Left lung (tissue), 10 donors: ENCODE data around the gene KIAA0232. TPM values are rescaled to one million over a fixed set of nuclear protein-coding genes. Genes with fewer than 3 reads are reported as not detected.
A peak's percentile ranks its signal among the peaks of the same experiment; 100 is the strongest.

ENCODE experiments used
- ATAC-seq: fragments of 200-7000 bp; cut with Tn5 transposase; one replicate; pipeline ENCODE4 v1.9.1; 2020; ENCODE audit warnings: moderate library complexity
- DNase-seq, 4 donors: peaks; one replicate each; pipeline ENCODE4 v3.0.0-alpha.2; 2013 to 2020
- H3K27ac ChIP-seq, 2 donors: fragments of 200-600 bp; sonication (generic) in 1 of 2; one replicate each; pipeline versions ENCODE4 v1.5.0 to v1.8.0; 2020 to 2021
- H3K27me3 ChIP-seq, 2 donors: fragments of 200-600 bp; sonication (generic) in 1 of 2; one replicate each; pipeline versions ENCODE4 v1.5.0 to v1.8.0; 2020 to 2021
- H3K36me3 ChIP-seq, 2 donors: fragments of 200-600 bp; sonication (generic) in 1 of 2; one replicate each; pipeline versions ENCODE4 v1.5.0 to v1.8.0; 2020 to 2021
- H3K4me1 ChIP-seq, 2 donors: fragments of 200-600 bp; one replicate each; pipeline ENCODE4 v1.8.0; 2021
- H3K4me3 ChIP-seq, 2 donors: fragments of 200-600 bp; sonication (generic) in 1 of 2; one replicate each; pipeline versions ENCODE4 v1.5.0 to v1.8.0; 2020 to 2021; ENCODE audit warnings: mild to moderate bottlenecking in 1 of 2
- H3K9me3 ChIP-seq, 2 donors: fragments of 200-600 bp; sonication (generic) in 1 of 2; one replicate each; pipeline versions ENCODE4 v1.5.0 to v1.8.0; 2020 to 2021
- intact Hi-C, 2 donors: fragments of 100-400 bp; cut with DNase I; formaldehyde crosslinking; loops; one replicate each; pipeline versions ENCODE4 v1.11.2 to v1.14.2; 2022
- polyA plus RNA-seq, 6 donors: library from polyadenylated mRNA; unstranded; fragments of 120-200 nt; gene quantifications; one replicate each; pipeline ENCODE4 v1.2.1, GENCODE V29; 2013; ENCODE audit not compliant: insufficient read length in 6 of 6
- total RNA-seq, 2 donors: library from RNA; stranded (reverse); fragmentation: NEBNext Ultra II Directional; extraction: Animal tissue kit (Norgen Biotek cat#: 25700); gene quantifications; one replicate each; pipeline ENCODE4 v1.2.1, GENCODE V29; 2021
- TF ChIP-seq, protein P1 (sequence below), 2 donors: fragments of 200-600 bp; sonication (generic) in 1 of 2; IDR thresholded peaks; one replicate each; pipeline versions ENCODE4 v1.5.0 to v1.8.0; 2021; ENCODE audit warnings: antibody characterized with exemption in 2 of 2
- donor health status: DM: no; HTN: yes; CAD: no.
- donor health status: DM: no; HTN: no; CAD: no.

The KIAA0232 gene
- total and polyA plus RNA-seq, 8 donors, result 24.3 to 34.3 (median 29.1) TPM

- Histone ChIP-seq H3K9me3 (no peaks in the 10 kb centered on the region), H3K4me1 (peaks cover 17 to 96% of the 10 kb centered on the region in 2 donors), H3K4me3 (no peak overlapping the region), H3K27me3 (no peaks in the 10 kb centered on the region), H3K27ac (peak overlapping the region; percentile 57 to 96), H3K36me3 (peaks cover 0 to 23% of the 10 kb centered on the region in 2 donors)
- intact Hi-C loops, result no loop called here
- TF ChIP-seq, protein P1, sequence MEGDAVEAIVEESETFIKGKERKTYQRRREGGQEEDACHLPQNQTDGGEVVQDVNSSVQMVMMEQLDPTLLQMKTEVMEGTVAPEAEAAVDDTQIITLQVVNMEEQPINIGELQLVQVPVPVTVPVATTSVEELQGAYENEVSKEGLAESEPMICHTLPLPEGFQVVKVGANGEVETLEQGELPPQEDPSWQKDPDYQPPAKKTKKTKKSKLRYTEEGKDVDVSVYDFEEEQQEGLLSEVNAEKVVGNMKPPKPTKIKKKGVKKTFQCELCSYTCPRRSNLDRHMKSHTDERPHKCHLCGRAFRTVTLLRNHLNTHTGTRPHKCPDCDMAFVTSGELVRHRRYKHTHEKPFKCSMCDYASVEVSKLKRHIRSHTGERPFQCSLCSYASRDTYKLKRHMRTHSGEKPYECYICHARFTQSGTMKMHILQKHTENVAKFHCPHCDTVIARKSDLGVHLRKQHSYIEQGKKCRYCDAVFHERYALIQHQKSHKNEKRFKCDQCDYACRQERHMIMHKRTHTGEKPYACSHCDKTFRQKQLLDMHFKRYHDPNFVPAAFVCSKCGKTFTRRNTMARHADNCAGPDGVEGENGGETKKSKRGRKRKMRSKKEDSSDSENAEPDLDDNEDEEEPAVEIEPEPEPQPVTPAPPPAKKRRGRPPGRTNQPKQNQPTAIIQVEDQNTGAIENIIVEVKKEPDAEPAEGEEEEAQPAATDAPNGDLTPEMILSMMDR (IDR thresholded peaks at IDR 0.05), result no peak
- DNase-seq, result no peak
- ATAC-seq, result peak; percentile 37
These were observed 143.6 kb downstream of the KIAA0232 start for GRCh38 chr4:6926081-6926480.

DNA sequence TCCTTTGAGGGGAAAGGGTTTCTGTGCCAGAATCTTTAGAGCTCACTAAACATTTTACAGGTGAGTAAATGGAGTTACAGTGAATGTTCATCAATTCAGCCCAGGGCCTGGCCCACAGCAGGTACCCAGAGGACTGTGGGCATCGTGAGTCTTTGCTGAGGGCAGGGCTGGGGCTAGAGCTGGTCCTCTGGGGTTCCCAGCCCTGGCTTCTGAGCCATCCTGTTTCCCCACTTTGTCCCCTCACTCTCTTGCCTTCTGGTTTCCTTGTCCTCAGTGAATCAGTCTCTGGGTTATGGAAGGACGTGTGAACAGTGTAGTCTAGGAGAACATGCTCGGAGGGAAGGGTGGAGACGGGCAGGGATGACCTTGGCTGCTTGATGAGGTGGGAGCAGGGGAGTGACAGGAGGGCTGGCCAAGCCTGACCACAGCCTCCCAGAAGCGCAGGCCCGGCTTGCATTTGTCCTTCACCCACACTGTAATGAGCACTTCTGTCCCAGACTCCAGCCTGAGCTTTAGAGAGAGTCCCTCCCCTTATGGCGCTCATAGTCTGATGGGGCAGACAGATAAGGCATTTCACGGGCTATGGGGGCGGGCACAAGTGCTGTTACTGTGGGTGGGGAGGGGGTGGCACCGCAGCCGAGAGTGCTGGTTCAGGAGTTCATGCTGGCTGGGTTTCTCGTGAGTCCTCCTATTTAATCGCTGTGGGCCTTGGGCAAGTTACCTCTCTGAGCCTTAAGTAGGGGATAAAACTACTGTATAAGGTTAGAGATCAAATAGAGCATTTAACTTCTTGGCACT, 144.4 kb downstream of the KIAA0232 start:
- intact Hi-C loops, result no loop called here
- Histone ChIP-seq H3K36me3 (peaks cover 0 to 29% of the 10 kb centered on the region in 2 donors), H3K4me3 (peak overlapping the region in 1 of 2 donors; percentile 9), H3K4me1 (peaks cover 17 to 94% of the 10 kb centered on the region in 2 donors), H3K27ac (peak overlapping the region; percentile 57 to 96), H3K27me3 (no peaks in the 10 kb centered on the region), H3K9me3 (no peaks in the 10 kb centered on the region)
- ATAC-seq (peak; percentile 88), DNase-seq (peak in 2 of 4 donors; percentile 83 to 90)
- TF ChIP-seq, protein P1 (IDR thresholded peaks at IDR 0.05), result no peak

GRCh38 chr4:6928081-6928480, 145.6 kb downstream of the KIAA0232 start:
- Histone ChIP-seq H3K9me3 (no peaks in the 10 kb centered on the region), H3K4me1 (peaks cover 17 to 88% of the 10 kb centered on the region in 2 donors), H3K4me3 (no peak overlapping the region), H3K27me3 (no peaks in the 10 kb centered on the region), H3K36me3 (peaks cover 0 to 28% of the 10 kb centered on the region in 2 donors), H3K27ac (peak overlapping the region in 1 of 2 donors; percentile 96)
- TF ChIP-seq, protein P1 (IDR thresholded peaks at IDR 0.05), result no peak
- ATAC-seq (peak; percentile 7), DNase-seq (no peak)
- intact Hi-C loops, result no loop called here

GRCh38 chr4:6929339-6929811, 146.8 kb downstream of the KIAA0232 start:
- Histone ChIP-seq H3K27ac (peak overlapping the region in 1 of 2 donors; percentile 56), H3K9me3 (no peaks in the 10 kb centered on the region), H3K27me3 (no peaks in the 10 kb centered on the region), H3K4me1 (peaks cover 17 to 77% of the 10 kb centered on the region in 2 donors), H3K36me3 (peaks cover 0 to 15% of the 10 kb centered on the region in 2 donors), H3K4me3 (no peak overlapping the region)
- ATAC-seq, result no peak
- TF ChIP-seq, protein P1 (IDR thresholded peaks at IDR 0.05), result no peak
- intact Hi-C loops, result no loop called here
- DNase-seq, result no peak

GRCh38 chr4:6929812-6930464, 147.4 kb downstream of the KIAA0232 start:
- H3K4me1 ChIP-seq, result peaks cover 17 to 73% of the 10 kb centered on the region in 2 donors

More at GRCh38 chr4:6929812-6930464, 147.4 kb downstream of the KIAA0232 start:
- intact Hi-C loops, result no loop called here
- TF ChIP-seq, protein P1 (IDR thresholded peaks at IDR 0.05), result no peak
- no peak for DNase-seq
- Histone ChIP-seq H3K27ac (peak overlapping the region in 1 of 2 donors; percentile 56), H3K27me3 (no peaks in the 10 kb centered on the region), H3K4me3 (no peak overlapping the region), H3K36me3 (peaks cover 0 to 9% of the 10 kb centered on the region in 2 donors), H3K9me3 (no peaks in the 10 kb centered on the region)
- ATAC-seq, result no peak
